ACC112 (cell line): Measurements from ENCODE around the gene IFT74.

ENCODE experiments used
- H2AFZ ChIP-seq: fragments of 200-600 bp; sonication (generic); one replicate; pipeline ENCODE4 v1.6.0; 2017; ENCODE audit warnings: antibody characterized with exemption, low read length; ENCODE audit not compliant: unreplicated experiment
- H3K27ac ChIP-seq: fragments of 200-600 bp; sonication (generic); 2 replicates; pipeline ENCODE4 v1.5.1; 2014; ENCODE audit warnings: low read depth, mild to moderate bottlenecking, antibody characterized with exemption, low read length, moderate library complexity
- H3K27me3 ChIP-seq: fragments of 200-600 bp; sonication (generic); 2 replicates; pipeline ENCODE4 v1.6.1; 2014; ENCODE audit warnings: mild to moderate bottlenecking, antibody characterized with exemption, low read length, moderate library complexity, mixed read lengths; ENCODE audit not compliant: insufficient read depth
- H3K36me3 ChIP-seq: fragments of 200-600 bp; sonication (generic); 2 replicates; pipeline ENCODE4 v1.6.1; 2016; ENCODE audit warnings: mild to moderate bottlenecking, antibody characterized with exemption, low read length, moderate library complexity, mixed read lengths; ENCODE audit not compliant: insufficient read depth
- H3K4me1 ChIP-seq: fragments of 200-600 bp; sonication (generic); one replicate; pipeline ENCODE4 v1.6.1; 2016; ENCODE audit warnings: low read length, mixed read lengths; ENCODE audit not compliant: insufficient read depth, unreplicated experiment, control insufficient read depth
- H3K4me3 ChIP-seq: fragments of 200-600 bp; sonication (generic); 2 replicates; pipeline ENCODE4 v1.5.1; 2014; ENCODE audit warnings: mild to moderate bottlenecking, low read depth, low read length
- H3K79me2 ChIP-seq: fragments of 200-600 bp; sonication (generic); one replicate; pipeline ENCODE4 v1.6.0; 2016; ENCODE audit warnings: low read length; ENCODE audit not compliant: control insufficient read depth, unreplicated experiment, insufficient read depth

Gene IFT74

DNA sequence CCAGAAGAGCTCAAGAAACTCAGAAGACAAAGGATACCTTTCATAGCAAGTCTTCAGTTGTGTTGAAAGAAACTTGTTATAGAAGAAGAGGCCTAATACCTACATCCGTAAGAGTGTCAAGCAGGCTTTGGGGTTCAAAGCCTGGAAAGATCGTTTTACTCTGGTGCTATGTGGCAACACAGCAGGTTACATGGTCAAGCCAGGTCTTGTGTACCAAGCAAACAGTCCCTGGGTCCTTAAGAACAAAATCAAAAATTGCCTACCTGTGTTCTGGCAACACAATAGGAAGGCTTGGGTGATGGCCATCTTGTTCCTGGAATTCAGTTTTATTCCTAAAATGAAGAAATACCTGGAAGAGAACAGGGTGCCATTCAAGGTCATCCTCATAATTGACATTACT lies 81.3 kb downstream of the IFT74 start:
- Histone ChIP-seq H3K27ac (no peak overlapping the region), H3K4me1 (no peaks in the 10 kb centered on the region), H2AFZ (no peak overlapping the region), H3K4me3 (no peak overlapping the region), H3K79me2 (no peaks in the 10 kb centered on the region), H3K36me3 (no peaks in the 10 kb centered on the region), H3K27me3 (no peaks in the 10 kb centered on the region)

DNA sequence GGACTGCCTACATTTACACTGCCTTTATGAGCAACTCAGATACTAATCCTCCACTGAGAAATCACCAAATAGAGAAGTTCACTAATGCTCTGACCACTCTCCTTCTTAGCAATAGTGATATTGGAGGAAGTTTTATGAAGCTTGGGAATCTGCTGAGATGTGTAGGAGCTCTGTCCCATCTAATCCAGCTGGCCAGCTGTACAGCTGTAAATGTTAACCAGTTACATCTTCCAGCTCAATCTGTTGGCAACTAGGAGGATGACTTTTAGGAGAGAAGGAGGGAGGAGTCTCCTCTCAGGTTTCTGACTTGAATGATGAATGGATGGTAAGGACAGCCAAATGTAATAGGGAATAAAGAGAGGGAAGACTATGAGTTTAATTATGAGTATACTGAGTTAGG lies 85.5 kb downstream of the IFT74 start:
- Histone ChIP-seq H3K27me3 (no peaks in the 10 kb centered on the region), H3K79me2 (no peaks in the 10 kb centered on the region), H3K4me3 (no peak overlapping the region), H3K36me3 (no peaks in the 10 kb centered on the region), H3K4me1 (no peaks in the 10 kb centered on the region), H3K27ac (no peak overlapping the region), H2AFZ (no peak overlapping the region)

DNA sequence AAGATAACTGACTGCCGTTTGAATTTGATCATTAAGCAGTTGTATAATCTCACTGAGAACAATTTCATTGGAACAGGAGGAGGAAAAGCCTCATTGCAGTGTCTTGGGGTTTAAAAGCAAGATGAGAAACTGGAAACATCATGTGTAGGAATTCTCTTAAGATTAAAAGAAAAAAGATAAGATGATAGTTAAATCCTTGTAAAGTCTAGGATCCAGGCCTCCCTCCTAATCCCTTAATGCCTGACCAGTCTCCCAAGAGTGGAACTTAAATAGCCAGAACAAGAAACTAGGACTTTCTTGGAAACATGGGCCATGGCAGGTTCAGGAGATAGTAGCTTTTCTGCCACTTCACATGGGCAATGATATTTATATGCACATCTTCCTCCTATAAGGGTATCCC lies 86.3 kb downstream of the IFT74 start:
- H3K36me3 ChIP-seq, result no peaks in the 10 kb centered on the region
- H3K27me3 ChIP-seq, result no peaks in the 10 kb centered on the region
- no peaks in the 10 kb centered on the region for H3K4me1 ChIP-seq
- H3K4me3 ChIP-seq, result no peak overlapping the region
- no peak overlapping the region for H3K27ac ChIP-seq
- H2AFZ ChIP-seq, result no peak overlapping the region
- no peaks in the 10 kb centered on the region for H3K79me2 ChIP-seq

DNA sequence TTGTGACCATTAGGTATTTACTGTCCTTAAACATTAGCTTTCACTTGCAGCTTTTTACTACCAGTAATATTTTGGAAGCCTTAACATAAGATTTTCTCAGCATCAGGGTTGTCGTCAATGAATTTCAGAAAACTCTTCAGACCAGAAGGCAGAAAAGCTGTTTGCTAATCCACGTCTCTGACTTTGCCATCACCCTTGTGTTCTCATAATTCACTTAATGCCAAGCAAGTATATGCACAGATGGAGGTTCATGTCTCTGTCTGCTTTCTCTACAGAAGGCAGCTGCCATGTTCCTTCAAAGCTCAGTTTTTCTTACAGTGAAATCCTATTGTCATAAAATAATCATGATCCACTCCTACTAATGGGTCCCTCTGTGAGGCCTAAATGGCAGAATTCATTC lies 87.0 kb downstream of the IFT74 start:
- H3K4me3 ChIP-seq, result no peak overlapping the region
- H3K27ac ChIP-seq, result no peak overlapping the region
- no peak overlapping the region for H2AFZ ChIP-seq
- no peaks in the 10 kb centered on the region for H3K36me3 ChIP-seq
- H3K27me3 ChIP-seq, result no peaks in the 10 kb centered on the region
- no peaks in the 10 kb centered on the region for H3K4me1 ChIP-seq
- H3K79me2 ChIP-seq, result no peaks in the 10 kb centered on the region

DNA sequence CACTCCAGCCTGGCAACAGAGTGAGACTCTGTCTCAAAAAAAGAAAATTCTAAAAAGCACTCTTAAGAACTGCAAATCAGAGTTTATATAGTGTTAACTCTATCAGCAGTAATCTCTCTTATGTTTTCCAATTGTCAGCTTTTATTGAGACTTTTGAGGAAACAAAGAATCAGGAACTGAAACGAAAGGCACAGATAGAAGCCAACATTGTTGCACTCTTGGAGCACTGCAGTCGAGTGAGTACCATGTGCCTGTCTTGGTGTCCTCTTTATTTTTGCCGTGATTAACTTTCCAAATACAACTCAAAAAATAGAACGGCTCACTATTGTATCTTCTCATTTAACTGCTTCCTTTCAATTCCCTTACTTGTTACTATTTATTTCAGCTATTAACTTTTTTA lies 90.9 kb downstream of the IFT74 start:
- H2AFZ ChIP-seq, result no peak overlapping the region
- H3K27ac ChIP-seq, result no peak overlapping the region
- no peaks in the 10 kb centered on the region for H3K4me1 ChIP-seq
- H3K36me3 ChIP-seq, result no peaks in the 10 kb centered on the region
- H3K27me3 ChIP-seq, result no peaks in the 10 kb centered on the region
- H3K4me3 ChIP-seq, result no peak overlapping the region
- no peaks in the 10 kb centered on the region for H3K79me2 ChIP-seq

DNA sequence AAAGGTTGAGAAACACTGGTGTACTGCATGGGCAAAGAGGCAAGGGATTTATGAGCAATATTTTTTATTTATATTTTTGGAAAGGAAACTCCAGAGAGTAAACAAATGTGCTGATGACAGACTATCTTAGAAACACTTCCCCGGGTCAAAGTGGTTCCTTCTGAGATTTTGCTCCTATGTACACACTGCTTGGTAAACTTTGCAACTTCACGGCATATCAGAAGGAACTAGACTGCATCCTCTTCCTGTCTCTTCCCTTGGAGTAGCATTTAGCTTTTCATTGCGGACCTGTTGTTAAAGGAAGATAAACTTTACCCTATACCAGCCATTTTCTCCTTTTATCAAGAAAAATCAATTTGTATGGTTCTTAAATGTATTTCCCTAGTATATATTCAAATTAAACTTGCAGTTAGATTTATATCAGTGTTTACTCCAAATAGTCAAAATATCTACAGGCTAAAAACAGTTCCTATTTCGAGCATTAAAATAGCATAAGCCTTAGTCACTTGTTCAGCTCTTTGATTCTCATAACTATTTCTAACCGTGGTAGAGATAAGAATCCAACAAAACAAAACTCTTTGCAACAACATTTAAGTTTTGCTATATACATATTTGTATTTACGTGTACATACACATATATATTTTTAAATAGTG lies 97.3 kb downstream of the IFT74 start:
- Histone ChIP-seq H3K36me3 (no peaks in the 10 kb centered on the region), H3K79me2 (no peaks in the 10 kb centered on the region), H3K4me3 (no peak overlapping the region), H2AFZ (no peak overlapping the region), H3K27ac (no peak overlapping the region), H3K4me1 (no peaks in the 10 kb centered on the region), H3K27me3 (no peaks in the 10 kb centered on the region)

DNA sequence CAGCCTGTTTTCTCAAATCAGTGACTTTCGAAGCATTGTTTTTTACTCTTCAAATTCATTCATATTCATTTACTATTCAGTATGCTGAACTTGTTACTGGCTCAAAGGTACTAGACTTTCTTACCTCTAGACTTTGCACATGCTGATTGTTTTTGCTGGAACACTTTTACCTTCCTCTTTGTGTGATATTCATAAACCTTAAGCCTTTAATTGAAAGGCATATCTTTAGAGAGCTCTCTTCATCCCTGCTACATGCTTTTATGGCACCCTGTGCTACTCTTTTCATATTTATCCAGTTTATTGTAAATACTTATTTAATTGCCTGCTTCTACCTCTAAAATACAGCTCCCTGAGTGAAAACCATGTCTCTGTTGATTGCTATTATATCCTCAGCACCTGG lies 97.9 kb downstream of the IFT74 start:
- H3K27me3 ChIP-seq, result no peaks in the 10 kb centered on the region
- no peak overlapping the region for H3K4me3 ChIP-seq
- H3K4me1 ChIP-seq, result no peaks in the 10 kb centered on the region
- no peaks in the 10 kb centered on the region for H3K36me3 ChIP-seq
- no peaks in the 10 kb centered on the region for H3K79me2 ChIP-seq
- no peak overlapping the region for H3K27ac ChIP-seq
- no peak overlapping the region for H2AFZ ChIP-seq

DNA sequence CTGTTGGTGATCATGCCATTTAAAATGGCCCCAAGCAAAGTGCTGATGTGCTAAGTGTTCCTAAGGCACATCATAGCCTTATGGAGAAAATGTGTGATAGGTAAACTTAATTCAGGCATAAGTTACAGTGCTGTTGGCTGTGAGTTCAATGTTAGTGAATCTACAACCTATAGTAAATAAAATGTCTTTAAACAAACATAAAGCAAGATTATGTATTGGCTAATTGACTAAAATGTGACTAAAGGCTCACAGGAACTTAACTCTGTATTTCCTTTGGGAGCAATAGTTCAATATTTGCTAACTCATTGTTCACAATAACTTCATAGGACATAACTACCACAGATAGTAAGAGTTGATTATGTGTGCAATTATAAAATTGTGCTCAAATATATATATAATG lies 98.6 kb downstream of the IFT74 start:
- no peaks in the 10 kb centered on the region for H3K4me1 ChIP-seq
- no peaks in the 10 kb centered on the region for H3K27me3 ChIP-seq
- H2AFZ ChIP-seq, result no peak overlapping the region
- no peak overlapping the region for H3K4me3 ChIP-seq
- H3K36me3 ChIP-seq, result no peaks in the 10 kb centered on the region
- no peak overlapping the region for H3K27ac ChIP-seq
- no peaks in the 10 kb centered on the region for H3K79me2 ChIP-seq

DNA sequence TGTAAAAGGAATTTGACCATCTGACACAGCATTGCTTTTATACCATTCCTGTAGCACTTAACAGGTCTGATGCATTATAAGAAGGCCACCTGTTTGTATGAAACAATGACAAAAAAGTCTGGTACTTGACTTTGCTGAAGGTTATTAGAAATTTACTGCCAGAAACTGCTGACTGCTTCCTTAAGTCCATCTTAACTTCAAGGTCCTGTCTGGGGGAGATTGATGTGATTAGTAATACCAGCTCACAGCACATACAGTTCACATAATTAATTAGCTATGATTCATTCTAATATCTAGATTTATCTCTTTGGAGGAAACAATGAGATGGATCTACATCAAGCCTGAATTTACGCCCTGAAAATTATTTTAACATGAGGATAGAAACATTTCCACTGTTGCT lies 103.2 kb downstream of the IFT74 start:
- Histone ChIP-seq H2AFZ (no peak overlapping the region), H3K27ac (no peak overlapping the region), H3K79me2 (no peaks in the 10 kb centered on the region), H3K4me1 (no peaks in the 10 kb centered on the region), H3K4me3 (no peak overlapping the region), H3K27me3 (no peaks in the 10 kb centered on the region), H3K36me3 (no peaks in the 10 kb centered on the region)

DNA sequence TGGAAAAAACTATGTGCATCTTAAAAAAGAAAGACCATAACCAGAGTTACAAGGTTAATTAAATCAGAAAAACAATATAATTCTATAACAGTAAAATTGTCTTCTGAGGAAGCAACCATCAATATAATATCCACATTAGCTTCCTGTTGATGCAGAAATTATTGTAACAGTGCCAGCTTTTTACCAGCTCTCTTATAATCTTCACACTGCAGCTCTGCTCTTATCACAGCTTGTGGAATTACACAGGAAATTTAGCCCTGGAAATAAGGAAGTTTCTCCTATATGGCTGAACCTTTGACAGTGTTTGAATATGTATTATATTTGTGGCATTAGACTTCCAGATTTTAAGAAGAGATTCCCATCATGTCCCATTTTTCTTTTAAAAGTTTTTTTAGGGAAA lies 103.7 kb downstream of the IFT74 start:
- Histone ChIP-seq H3K36me3 (no peaks in the 10 kb centered on the region), H3K79me2 (no peaks in the 10 kb centered on the region), H3K27me3 (no peaks in the 10 kb centered on the region), H2AFZ (no peak overlapping the region), H3K27ac (no peak overlapping the region), H3K4me1 (no peaks in the 10 kb centered on the region), H3K4me3 (no peak overlapping the region)

DNA sequence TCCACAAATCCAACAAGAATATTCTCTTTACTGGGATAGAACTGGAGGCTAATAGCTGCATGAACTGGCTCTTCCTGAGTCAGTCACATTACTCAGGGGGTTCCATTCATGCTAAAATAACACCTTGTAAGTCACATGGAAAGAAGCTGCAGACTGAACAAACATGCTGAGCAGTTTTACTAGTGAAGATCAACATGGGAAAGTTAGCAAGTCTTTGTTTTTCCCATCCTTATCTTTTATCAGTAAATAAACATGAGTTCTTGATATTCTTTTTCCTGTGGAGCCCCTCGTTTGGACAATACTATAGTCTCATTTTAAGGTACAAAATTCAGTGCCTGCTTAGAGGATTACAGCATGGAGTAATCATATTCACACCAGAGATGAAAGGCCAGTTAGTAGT lies 109.1 kb downstream of the IFT74 start:
- Histone ChIP-seq H3K4me1 (no peaks in the 10 kb centered on the region), H3K27me3 (no peaks in the 10 kb centered on the region), H2AFZ (no peak overlapping the region), H3K36me3 (no peaks in the 10 kb centered on the region), H3K4me3 (no peak overlapping the region), H3K27ac (no peak overlapping the region), H3K79me2 (no peaks in the 10 kb centered on the region)
